Stimulated activated CD4-positive, alpha-beta T cell treated with anti-CD3 and anti-CD28 coated beads, Interleukin-4, amount 100 ng/mL, for 48 hours (primary cell): Measurements from ENCODE around the gene NKD1.

Source experiments
- DNase-seq, 2 donors: peaks; one replicate each; pipeline ENCODE4 v3.0.0-alpha.2; 2020; ENCODE audit warnings: low read depth in 2 of 2

NKD1 gene

DNA sequence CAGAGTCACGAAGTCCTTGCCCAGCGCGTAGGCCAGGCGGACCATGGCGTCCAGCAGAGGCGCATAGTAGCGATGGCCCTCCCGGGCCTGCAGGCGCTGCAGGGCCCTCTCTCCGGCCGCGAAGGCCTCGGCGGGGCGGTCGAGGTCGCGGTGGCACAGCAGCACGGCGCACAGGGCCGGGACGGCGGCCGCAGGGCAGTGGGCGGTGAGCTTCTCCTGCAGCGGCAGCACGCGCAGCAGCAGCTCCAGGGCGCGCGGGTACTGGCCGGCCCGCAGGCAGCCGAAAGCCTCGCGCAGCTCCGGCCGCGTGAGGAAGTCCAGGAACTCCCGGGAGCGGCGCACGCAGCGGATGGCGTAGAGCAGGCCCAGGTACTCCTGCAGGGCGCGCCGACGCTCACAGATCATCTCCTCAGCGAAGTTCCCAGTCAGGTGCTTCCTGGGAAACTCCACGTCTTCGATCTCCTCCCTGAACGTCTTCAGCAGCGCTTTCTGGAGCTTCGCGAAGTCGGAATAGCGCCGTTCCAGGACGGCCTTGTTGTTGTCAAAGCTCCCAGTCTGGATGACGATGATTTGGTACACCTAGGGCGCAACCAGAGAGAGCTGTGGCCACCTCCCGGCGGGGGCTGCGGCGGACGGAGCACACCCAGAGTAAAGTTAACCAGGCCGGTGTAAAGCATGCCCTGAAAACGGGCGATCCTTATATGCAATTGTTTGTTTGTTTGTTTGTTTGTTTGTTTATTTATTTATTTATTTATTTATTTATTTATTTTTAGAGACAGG lies 125.5 kb downstream of the NKD1 start:
- no peak for DNase-seq

DNA sequence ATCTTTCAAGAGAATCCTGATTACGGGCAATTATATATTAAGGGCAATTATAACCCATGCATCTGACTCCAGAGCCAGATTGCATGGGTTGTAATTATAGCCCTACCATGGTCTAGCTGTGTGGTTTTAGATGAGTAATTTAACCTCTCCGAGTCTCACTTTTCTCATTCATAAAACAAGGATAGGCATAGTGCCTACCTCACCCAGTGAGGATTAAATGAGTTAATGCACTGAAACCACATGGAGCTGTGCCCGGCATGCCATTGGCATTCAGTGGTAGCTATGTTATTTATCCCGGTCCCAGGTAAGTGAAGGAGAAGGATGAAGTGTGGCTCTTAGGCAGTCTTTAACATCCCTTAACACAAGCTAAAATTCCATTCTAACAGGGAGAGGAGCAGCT lies 126.6 kb downstream of the NKD1 start:
- DNase-seq = no peak

DNA sequence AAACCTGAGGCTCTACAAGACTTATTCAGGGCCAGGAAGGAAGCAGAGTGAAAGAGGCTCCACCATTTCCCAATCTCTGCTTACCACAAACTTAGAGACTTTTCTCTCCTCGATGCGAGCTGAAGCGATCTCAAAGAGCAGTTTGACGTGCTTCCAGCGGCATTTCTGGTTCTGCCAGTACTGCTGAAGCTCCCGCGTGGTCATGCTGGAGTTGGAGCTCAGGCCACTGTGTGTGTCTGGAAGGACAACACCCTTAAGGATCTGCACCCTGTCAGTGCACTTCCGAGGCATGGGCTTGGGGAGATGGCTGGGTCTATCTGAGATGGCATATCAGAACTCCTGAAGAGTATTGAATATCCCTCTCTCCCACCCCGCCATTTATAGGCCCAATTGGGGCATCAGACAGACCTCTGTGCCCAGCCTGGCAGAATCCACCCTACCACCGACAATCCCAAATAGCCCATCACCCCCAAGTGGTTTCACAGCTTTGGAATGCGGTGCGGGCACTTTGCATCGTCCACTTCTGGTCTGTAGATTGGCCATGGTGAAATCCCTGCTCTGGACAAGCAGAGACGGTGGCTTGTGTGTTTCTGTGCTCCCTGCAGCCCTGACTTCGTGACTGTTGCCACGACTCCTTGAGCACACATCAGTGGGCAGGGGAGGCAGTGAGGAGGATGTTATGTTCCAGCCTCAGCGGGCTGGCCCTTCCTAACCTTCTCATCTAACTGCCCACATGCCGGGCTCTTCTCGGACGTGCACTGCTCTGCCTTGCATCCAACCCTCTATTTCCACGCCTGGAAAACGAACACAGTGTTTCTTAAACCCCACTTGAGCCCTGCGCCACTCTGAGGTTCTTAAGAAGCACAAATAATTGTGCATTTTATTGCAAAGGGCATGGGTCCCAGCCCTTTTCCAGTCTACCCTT lies 127.8 kb downstream of the NKD1 start:
- DNase-seq = no peak

DNA sequence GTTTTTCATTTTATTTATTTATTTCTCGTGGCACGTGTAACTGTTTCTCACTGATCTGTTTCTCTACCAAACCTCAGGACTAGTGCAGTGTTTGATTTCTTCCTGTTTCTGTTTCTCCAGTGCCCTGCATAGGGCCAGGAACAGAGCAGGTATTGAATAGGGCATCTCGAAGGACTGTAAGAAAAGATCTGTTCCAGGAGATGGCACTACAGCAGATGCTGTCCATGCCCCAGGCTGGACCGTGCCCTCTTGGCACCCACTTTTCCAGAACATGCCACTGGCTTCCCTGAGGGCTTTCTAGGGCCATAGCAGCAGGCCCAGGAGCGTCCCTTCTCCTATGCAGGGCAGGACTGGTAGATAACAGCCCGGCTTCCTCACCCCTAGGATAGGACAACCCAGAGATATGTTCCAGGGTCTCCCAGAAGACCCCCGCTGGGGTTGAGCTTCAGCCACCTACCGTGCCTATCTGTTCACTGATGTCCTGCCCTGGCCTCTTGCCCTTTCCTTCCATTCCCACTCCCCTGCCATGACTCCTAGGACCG lies 128.6 kb downstream of the NKD1 start:
- DNase-seq = no peak

DNA sequence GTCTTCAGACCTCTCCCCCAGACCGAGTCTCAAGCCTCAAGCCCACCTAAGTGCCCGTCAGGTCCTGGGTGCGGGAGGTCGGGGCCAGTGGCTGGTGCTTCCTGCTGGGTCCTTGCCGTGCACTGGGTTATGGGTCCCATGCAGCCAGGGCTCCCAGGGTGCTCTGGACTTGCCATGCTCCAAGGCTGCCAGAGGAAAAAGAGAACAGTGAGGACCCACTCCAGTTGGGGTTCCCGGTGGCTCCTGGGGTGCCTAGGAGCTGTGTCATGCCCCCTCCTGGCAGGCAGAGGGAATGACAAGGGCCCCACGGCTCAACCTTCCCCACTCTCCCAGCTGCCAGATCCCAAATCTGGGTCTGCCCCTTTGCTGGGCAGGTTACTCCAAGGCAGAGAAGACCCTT lies 129.2 kb downstream of the NKD1 start:
- no peak for DNase-seq

DNA sequence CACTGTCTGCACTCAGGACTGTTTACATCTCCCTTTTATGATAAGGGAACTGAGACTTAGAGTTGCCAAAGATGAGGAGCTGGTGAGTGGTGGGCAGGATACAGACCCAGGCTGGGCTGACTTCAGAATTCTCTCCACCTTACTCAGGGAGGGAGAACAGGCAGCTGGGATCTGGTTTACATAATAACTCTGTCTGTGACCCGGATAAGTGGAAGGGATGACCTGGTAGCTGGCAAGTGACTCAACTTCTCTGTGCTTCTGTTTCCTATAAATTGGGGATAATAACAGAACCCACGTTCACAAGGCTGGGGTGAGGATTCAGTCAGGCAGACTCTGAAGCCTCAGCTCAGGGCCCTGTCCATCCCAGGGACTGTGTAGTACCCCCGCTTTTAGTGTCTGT lies 130.3 kb downstream of the NKD1 start:
- no peak for DNase-seq

DNA sequence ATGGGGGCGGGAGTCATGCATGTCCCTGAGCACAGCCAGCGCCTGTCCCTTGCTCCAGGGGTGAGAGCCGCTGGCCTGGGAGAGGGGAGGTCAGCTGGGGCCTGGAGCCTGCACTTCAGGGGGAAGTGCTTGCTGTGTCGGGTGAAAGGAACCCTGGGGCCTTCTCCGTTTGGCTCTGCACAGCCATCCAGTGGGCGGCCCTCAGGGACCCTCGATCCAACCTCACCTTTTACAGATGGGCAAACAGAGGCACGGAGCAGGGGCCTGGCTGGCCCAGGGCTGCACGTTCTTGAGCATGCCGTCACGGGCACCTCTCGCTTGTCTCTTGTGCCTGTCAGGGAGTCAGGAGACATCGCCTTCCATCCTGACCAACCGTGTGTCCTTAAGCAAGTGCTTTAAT lies 131.1 kb downstream of the NKD1 start:
- no peak for DNase-seq

DNA sequence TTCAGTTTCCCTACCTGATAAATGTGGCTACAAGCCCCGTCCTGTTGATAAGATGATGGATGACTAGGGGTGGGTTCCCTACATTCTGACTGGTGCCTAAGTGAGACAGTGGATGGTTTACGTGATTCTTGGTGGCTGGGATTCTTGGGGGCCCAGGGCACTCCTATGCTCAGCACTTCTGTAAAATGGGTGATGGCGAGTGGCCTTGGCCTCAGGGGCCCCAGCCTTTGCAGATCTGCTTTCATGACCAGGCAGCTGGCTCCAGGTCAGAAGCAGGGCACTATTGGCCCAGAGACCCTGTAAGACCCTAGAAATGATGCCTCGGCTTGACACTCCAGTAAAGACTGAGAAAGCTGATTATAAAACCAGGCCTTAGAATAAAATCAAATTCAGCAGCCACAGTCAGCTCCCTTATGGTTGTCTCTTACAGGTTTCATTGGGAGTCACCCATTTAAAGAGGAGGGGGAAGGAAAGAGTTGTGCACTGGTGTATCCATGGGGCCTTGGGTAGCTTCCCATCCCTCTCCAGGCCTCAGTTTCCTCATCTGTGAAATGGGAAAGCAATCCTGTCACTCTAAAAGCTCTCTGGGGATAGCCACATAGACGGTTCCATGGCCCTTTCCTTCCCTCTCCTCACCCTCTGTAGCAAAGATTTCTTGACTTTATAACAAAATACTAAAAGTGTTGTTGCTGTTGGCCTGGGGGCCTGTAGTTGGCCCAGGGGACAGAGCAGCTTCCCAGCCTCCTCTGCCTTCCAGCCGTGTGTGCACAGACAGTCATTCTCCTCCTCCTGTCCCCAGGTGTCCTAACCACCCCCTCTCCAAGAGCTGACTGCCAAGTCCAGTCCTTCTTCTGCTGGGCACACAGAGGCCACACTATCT lies 131.7 kb downstream of the NKD1 start:
- no peak for DNase-seq

DNA sequence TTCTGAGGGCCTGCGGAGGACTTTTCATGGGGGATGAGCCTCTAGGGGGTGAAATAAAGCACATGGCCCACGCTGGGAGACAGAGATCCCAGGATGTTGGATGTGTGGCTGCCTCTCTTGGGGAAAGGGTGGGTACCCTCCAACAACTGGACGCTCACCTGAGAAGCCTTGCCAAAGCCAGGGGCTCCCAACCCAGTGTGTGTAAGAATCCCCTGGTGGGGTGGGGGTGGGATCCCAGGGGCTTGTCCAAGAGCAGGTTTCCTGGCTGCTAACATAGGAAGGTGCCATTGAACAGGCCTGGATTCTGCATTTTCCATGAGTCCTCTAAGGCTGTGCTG lies 132.3 kb downstream of the NKD1 start:
- no peak for DNase-seq

DNA sequence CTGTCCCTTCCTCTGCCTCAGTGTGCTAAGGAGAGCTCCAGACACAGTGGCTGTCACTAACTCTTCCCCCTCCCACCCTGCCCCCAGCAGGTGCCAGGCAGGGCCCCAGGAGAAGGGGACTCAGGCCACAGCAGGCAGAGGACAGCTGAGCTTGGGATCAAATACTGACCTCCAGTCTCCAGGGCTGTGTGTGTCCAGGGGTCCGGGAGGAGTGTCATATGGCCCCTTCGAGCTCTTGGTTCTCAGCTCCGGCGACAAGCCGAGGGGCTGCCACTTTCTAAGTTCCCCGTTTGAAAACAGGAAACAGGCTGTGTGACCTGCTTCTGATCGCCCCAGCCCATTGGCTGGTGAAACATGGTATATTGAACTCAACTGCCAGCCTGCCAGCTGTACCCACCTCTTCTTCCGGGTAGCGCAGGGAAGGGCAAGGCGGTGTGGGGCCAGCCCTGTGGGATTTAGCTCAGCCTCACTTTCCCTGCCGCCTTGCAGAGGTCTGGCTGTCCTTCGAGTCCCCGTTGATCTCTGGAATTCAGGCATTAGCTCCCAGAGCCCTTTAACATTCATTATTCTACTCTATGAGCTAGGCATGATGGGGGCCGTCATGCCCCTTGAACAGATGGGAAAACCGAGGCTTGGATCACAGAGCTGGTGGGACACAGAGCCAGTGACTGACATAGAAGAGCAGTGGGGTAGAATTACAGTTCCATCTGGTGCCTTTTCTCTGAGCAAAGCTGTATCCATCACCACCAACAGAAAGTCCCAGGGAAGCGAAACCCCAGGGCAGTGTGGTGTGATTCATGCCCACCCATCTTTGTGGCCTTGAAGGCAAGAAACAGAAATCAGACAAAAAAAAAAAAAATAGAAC lies 133.1 kb downstream of the NKD1 start, which contains the start of gene SNX20:
SNX20 (minus strand) TSS at position 292 of the 865 bp plus-strand sequence. CDS start 3,786 bp downstream, outside the sequence.
- DNase-seq = no peak

DNA sequence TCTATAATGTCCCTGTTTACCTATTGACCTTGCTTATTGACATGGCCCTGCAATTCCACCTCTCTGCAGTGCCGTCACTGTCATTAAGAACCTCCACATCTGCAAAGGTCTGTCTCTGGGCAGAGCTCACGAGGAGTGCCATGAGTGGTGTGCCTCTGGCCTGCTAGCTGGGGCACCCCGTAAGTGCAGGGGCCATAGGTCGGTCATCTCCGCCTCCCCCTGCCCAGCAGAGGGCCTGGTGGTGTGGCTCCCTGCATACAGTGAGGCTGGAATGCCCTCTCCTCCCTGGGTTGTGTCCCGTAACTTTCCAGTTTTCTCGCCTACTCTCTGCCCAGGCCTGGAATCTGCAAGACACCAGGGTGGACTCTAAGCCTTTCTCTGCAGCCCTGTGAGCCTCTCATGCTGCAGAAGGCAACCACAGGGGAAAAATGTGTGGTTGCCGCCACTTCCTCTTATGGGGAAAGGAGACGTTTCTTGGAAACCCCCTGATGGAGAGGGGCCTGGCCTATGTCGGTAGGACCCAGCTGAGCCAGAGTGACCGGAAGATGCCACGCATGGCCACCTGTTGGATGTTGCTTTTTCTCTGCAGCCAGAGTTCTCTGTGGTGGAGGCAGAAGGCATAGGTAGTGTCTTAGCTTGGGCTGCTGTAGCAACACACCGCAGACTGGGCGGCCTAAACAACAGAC lies 135.6 kb downstream of the NKD1 start:
- peak in 1 of 2 donors; percentile 54 for DNase-seq

DNA sequence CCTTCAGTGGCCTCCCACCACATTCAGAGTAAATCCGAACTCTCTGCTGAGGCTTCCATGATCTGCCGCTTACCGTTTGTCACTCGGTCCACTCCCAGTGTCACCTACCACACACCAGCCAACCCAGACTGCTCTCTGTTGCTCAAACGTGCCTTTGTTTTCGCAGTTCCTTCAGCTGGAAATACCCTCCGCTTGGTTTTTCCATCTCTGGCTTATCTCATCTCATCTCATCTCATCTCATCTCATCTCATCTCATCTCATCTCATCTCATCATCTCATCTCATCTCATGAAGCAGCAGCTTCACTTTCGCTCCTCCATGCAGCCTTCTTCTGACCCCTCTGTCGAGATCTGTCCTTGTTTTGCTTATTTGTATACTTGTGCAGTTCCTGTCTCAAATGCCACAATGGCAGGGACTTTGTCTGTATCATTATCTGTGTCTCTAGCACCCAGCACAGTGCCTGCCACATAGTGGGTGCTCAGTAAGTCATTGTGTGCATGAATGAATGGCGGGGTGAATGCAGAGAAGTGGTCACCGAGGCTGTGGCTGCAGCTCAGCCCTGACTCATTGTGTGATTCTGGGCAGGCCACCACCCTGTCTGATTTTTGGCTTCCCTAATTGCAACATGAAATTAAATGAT lies 136.7 kb downstream of the NKD1 start:
- no peak for DNase-seq

DNA sequence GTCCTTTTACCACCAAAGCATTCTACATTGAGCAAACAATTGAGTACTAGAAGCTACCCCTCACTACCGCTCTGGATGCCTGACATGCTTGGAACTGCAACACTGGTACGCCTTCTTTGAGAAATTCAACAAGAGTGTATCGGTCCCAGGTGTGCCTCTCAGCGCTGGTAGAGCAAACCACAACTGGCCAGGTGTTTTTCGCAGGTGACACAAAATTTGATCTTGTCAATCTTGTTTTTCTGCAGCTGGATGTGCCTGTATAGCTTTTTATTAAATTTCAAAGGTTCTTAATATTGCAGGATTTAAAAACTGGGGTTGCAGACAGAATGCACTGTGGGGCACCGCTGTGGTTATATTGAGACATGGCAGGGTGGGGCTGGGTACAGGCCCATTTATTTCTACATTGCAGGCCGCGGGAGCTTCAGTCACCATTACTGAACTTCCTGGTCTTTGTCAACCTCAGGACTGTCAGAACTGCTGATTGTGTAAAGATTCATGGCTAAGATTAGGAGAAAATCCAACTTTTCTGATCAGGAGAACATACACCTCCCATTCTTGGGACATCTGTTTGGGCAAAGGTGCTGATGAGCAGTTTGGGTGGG lies 137.4 kb downstream of the NKD1 start:
- no peak for DNase-seq

DNA sequence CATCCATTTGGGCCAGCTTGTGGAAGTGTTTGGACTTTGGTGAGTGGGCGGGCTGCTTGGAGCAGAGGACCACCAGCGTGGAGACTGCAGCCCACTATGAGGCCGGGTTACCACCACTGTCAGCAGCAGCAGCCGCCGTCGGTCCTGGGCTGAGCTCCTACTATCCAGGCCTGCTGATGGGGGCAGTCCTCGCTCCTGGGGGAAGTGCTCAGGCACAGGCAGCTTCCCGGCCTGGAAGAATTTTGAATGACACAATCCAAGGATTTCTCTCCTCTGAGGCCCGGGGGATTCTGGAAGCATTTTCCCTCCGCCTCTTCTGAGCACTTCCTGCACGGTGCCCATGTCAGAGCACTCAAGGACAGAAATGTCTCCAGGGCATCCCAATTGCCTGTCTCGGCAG lies 139.9 kb downstream of the NKD1 start:
- DNase-seq = no peak

DNA sequence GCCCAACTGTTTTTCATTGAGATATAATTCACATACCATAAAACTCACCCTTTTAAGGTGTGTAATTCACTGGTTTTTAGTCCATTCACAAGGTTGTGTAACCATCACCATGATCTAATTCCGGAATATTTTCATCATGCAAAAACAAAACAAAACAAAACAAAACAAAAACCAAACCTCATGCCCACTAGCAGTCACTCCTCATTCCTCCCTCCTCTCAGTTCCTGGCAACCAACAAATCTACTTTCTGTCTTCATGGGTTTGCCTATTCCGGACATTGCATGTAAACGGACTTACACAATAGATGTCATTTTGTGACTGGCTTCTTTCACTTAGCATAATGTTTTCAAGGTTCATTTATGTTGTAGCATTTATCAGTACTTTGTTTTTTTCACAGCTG lies 140.7 kb downstream of the NKD1 start:
- DNase-seq = no peak

DNA sequence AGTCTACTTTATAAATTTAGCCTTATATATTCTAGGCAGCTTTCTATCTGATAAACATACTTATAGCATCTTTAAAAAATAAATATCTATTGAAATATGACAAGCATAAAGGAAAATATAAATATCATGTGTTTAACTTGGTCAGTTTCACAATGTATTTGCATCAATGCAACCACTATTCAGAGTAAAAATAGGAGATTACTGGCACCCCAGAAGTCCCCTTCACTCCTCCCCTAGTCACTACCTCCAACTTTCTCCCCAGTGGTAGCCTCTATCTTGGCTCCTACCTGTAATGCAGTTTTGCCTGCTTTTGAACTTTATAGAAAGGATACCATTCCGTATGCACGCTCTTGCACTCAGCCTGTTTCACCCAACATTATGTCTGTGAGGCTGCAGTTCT lies 142.0 kb downstream of the NKD1 start:
- no peak for DNase-seq

DNA sequence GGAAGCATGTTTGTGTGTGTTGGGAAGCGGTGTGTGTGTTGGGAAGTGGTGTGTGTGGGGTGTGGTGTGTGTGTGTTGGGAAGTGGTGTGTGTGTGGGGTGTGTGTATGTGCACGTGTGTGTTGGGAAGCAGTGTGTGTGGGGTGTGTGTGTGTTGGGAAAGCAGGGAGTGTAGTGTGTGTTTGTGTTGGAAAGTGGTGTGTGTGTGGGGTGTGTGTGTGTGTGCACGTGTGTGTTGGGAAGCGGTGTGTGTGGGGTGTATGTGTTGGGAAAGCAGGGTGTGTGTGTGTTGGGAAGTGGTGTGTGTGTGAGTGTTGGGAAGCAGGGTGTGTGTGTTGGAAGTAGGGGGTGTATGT lies 144.4 kb downstream of the NKD1 start:
- no peak for DNase-seq

DNA sequence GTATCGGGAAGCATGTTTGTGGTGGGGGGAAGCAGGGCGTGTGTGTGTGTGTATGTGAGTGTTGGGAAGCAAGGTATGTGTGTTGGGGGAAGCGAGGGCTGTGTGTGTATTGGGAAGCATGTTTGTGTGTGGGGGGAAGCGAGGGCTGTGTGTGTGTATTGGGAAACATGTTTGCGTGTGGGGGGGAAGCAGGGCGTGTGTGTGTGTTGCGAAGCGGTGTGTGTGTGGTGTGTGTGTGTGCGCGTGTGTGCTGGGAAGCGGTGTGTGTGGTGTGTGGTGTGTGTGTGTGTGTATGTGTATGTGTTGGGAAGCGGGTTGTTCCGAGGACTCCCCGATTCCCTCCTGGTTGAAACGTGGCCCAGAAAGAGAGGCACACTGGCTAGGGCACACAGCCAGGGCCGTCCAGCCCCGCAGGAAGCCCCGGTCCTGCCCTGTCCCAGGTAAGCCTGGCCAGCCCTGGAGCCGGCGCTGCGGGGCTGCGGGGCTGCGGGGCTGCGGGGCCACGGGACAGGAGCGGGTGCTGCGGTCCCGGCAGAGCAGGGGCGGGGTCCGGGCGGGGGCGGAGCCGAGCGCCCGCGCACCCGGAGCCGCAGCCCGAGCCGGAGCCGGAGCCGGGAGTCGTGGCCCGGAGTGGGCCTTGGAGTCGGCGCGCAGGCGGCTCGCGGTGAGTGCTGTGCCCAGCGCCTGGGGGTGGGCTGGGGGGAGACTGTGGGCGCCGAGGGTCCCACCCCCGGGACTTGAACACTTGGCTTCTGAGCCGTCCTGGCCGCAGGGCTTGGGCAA lies 145.0 kb downstream of the NKD1 start, which contains the start of gene NOD2:
NOD2 (plus strand) TSS at position 608 of the 783 bp plus-strand sequence. CDS start 5,890 bp downstream, outside the sequence.
- no peak for DNase-seq
